HS-27A (cell line): ENCODE data around the gene ZCCHC18.

Source experiments
- DNase-seq: peaks from one replicate; pipeline ENCODE4 v3.0.0-alpha.2; 2012; ENCODE audit warnings: low read depth, missing footprints

ZCCHC18 gene

DNA sequence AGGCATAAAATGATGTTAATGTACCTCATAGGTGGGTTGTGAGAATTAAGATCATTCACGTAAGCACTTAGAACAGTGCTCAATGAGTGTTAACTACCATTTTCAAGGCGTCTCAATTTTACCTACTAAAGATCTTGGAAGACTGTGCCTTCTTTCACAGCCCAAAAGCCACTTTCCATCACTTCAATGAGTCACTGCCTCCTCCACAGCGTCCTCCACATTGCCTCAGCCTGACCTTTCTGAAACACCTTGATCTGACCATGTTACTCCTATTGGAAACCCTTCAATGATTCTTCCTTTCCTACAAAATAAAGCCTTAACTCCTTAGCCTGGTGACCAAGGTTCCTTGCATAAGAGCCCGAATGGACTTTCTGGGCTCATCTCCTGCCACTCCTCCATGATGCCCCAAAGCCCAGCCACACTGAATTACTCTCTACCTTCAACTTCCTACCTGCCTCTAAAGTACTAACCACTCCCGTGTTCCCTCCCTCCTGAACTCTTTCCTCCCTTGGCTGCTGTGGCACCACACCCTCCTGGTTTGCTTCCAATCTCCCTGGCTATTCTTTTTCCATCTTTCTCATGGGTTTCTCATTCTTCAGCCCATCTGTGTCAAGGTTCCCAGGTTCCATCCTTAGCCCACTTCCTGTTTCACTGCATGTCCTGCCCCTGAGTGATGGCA lies 22.4 kb downstream of the ZCCHC18 start:
- DNase-seq, result no peak

DNA sequence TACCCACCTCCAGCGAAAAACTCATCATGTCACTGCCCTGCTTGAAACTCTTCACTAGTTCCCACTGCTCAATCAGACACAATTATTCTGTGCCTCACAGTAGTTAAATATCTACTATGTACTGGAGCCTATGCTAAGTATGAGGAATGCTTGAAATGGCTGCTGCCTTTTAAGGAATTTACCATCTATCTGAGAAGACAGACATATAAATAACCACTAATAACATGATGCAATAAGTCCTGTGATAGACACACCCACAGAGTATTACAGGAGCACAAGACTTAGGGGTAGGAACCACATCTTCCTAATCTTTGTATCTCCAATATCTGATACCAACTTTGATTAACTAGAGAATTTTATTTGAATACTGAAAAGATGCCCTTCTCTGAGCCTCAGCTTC lies 23.4 kb downstream of the ZCCHC18 start:
- no peak for DNase-seq

DNA sequence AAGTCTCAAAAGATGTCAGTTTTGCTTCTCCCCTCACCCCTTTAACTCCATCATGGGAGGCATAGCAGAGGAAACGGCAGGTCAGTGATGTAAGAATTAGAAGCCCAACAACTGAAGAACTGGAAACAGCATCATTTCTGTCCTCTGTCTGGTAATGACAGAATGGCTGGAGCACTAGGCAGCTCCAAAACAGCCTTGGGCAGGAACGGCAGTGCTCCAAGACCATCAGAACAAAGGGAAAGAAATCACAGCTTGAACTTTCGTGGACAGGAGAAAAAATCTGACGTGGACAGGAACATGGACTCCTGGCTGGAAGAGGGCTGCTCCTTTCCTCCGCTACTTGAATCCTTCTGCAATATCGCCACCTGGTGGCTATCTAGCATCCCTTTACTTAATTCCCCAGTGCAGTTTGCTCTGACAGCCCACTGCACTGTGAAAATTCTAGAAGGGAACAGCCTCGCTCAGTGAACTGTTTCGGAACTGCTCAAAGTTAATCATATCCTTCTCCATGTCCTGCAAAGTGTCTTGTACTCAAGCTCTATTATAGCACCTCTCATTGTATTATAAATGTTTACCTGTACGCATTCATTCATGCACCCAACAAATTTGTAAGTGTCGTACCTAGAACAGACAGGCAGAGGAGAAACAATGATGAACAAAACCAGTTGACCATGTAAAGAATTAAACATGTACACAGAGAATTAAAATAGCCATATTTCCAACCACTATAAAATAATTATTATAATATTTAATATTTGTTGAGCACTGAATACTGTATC lies 24.1 kb downstream of the ZCCHC18 start:
- no peak for DNase-seq

DNA sequence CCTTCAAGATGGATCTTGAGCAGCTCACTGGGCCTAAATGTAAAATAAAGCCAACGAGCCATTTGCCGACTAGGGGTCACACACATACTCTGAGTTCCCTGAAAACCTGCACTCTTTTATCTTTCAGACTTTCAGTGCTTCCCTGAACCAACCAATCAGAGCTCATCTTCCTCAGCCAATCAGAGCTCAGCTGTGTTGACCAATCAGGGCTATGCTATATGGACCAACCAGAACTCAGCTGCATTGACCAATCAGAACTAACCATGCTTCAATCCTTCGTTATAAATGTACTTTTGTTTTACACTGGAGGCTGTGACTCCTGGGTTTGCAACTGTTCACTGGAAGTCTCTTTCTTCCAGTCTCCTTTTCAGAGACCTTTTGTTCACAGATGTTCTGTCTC lies 25.2 kb downstream of the ZCCHC18 start:
- DNase-seq, result no peak

DNA sequence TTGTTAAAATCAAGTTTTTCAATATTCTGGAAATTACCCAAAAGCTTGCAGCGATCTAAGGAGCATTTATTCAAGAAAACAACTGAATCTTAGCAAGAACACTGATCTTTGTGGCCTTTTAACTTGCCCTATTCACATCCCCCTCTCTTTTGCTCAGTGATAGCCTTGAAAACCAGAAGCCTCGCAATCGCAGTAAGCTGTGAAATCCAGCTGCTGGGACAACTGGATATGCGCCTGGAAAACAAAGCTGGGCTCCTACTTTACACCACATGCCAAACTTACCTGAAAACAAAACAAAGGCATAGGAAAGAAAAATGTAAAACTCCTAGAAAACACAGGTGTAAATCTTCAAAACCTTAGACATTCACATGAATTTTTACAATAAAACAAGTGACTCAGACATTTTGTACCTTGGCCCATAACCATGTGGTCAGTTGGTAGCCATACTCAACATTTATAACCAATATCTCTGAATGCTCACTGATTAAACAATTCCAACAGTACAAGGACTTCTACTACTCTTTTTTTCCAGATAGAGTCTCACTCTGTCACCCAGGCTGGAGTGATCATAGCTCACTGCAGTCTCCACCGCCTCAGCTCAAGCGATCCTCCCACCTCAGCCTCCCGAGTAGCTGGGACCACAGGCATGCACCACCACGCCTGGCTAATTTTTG lies 28.9 kb downstream of the ZCCHC18 start:
- DNase-seq, result no peak

DNA sequence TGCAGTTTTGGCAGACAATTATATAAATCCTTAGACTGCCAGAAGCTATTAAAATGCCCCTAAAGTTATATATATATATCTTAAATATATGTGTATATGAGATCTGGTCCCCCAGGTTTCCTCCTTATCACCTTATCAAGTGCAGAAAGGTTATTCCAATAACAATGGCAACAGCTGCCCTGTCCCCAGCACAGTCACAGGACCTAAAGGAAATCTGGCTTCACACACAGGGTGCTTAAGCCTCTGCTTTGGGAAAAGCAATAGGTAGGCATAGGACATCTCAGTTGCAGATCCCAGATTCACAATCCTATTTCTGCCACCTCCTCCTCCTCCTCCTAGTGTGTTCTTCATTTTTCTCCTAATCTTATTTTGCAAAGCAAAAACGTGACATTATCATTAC lies 38.7 kb downstream of the ZCCHC18 start:
- DNase-seq, result no peak

DNA sequence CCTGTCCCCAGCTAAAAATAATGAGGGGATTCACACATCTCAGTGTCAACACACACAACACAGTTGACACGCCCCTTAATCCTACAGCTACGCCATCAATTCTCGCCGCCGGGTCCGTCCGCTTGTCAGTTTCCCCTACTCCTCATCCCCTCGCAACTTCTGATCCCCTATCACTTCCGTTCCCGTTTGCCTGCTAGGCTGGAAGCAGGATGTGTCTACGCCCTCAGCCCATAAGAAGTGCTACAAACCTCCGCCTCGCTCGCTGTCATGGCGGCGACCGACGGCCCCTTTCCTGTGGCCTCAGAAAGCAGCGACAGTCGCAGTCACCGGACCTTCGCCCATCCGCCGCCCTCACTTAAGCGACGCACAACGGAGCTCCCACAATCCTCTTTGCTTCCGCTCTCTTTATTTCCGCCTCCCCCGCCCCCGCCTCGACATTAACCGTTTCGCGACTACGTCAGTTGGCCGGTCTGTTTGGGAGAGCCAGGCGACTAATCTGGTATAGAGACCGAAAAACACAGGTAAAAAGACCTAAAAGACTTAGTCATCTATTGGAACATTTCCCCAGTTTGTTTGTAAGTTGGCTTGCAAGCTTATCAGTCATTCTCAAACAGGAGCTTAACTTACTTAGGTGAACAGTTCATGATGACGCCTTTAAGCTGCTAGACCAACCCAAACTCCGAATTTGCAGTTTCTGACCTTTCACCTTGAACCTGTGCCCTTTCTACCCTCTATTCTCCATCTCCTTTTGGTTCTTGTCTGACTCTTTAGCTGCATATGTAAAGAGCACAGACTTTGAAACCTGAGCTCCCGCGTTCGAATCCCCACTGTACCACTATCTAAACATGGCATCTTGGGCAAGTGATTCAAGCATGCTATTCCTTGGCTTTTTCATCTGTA lies 44.6 kb downstream of the ZCCHC18 start, which contains the start of gene SLC25A53:
Gene SLC25A53 (minus strand): TSS at position 380 of the 900 bp plus-strand sequence. CDS start 51,752 bp downstream, outside the sequence.
- DNase-seq, result peak; percentile 61
